ENCODE measurements around the gene APOL3. TPM values are rescaled to one million over a fixed set of nuclear protein-coding genes. Genes with fewer than 3 reads are reported as not detected.
A peak's percentile ranks its signal among the peaks of the same experiment; 100 is the strongest.
"Not testable (repeated sequence)": the region's sequence is repeated elsewhere in the genome, so short reads cannot be mapped to it uniquely, and the experiment has no call there.

Gene APOL3
- total and polyA plus RNA-seq, 12 donors = 8.9 to 123 (median 29.0) TPM

DNA sequence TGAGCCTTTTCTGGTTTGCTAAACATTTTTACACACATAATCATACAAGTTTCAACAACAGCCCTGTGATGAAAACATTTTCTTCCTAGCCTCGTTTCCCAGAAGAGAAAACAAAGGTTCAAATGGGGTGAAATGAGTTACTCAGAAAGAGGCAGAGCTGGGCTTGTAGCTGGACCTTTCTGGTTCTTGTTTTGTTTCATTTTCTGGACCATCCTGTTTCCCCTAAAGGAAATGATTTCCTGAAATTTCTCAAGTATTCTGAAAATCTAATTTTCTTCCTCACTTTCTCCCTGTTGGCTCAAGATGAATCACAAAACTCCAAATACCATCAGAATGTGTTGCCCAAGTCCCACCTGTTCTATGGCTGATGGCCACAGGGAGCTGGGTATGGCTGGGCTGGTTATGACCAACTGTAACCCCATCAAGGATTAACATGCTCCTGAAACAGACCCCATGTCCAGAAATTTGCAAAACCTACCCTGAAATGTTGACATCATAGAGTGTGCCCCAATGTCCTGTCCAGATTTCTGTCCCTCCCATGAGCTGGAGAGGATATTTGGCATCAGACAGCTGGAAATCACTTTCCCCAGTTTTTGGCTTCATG, 47.7 kb upstream of the APOL3 start:
- Histone ChIP-seq H3K9me3 (replicated peaks in 1 of 3) (no peaks in the 10 kb centered on the region), H3K27ac (no peak overlapping the region), H3K4me1 (replicated peaks in 1 of 2) (no peaks in the 10 kb centered on the region), H3K4me3 (no peak overlapping the region), H3K27me3 (no peaks in the 10 kb centered on the region), H3K36me3 (replicated peaks in 1 of 2) (no peaks in the 10 kb centered on the region)
- TF ChIP-seq, protein P1, sequence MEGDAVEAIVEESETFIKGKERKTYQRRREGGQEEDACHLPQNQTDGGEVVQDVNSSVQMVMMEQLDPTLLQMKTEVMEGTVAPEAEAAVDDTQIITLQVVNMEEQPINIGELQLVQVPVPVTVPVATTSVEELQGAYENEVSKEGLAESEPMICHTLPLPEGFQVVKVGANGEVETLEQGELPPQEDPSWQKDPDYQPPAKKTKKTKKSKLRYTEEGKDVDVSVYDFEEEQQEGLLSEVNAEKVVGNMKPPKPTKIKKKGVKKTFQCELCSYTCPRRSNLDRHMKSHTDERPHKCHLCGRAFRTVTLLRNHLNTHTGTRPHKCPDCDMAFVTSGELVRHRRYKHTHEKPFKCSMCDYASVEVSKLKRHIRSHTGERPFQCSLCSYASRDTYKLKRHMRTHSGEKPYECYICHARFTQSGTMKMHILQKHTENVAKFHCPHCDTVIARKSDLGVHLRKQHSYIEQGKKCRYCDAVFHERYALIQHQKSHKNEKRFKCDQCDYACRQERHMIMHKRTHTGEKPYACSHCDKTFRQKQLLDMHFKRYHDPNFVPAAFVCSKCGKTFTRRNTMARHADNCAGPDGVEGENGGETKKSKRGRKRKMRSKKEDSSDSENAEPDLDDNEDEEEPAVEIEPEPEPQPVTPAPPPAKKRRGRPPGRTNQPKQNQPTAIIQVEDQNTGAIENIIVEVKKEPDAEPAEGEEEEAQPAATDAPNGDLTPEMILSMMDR (IDR thresholded peaks at IDR 0.05) = no peak
- TF ChIP-seq POLR2A (IDR thresholded peaks at IDR 0.05) = no peak
- 15 to 27% (median 17%) methylated on average over 1 of the region's 1 CpG for WGBS, 4 donors
- no peak for DNase-seq
- intact Hi-C loops (cut with DNase I) = no loop called here

DNA sequence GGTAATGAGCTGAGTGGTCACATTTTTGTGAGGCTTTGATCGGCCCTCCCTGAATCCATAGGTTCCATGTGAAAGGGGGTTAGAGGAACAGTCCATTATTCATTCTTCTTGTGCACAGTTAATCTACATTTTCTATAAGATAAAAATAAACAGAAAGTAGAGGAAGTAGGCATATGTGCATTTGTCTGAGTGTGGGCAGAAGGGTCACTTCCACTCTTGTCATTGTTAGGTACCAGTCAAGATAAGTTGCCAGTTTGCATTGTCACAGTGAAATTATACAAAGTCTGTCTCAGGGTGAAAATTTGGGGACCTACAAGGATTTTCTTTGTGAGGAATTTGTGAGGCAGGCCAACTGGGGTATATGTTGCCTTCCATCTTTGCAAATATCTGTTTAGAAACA, 45.7 kb upstream of the APOL3 start:
- Histone ChIP-seq H3K4me3 (no peak overlapping the region), H3K27ac (no peak overlapping the region), H3K27me3 (no peaks in the 10 kb centered on the region), H3K36me3 (replicated peaks in 1 of 2) (no peaks in the 10 kb centered on the region), H3K9me3 (replicated peaks in 1 of 3) (no peaks in the 10 kb centered on the region), H3K4me1 (replicated peaks in 1 of 2) (no peaks in the 10 kb centered on the region)
- WGBS, 4 donors = 77 to 87% (median 82%) methylated on average over 1 of the region's 1 CpG
- intact Hi-C loops (cut with DNase I) = no loop called here
- no peak for DNase-seq
- TF ChIP-seq, protein P1 (IDR thresholded peaks at IDR 0.05) = no peak
- no peak for TF ChIP-seq POLR2A (IDR thresholded peaks at IDR 0.05)

DNA sequence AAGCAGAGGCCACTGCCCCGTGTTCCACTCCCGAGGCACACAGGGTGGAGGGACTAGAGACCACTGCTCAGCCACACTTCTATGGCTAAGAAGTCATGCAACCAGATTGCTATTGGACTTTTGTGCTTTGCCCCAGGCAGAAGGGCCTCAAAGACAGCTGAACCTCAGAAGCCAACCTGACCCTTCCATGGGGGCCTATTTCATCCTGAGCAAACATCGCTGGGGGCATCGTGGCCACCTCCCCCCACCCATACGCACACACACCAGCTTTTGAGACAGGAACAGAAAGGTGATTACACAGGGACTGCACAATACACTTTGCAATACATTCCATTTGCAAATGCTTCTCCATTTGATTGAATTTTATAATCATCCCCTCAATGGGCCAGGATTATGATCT, 45.0 kb upstream of the APOL3 start:
- H3K4me3 ChIP-seq; intact Hi-C loops (cut with DNase I); H3K4me1 ChIP-seq (replicated peaks in 1 of 2); H3K36me3 ChIP-seq (replicated peaks in 1 of 2); DNase-seq; H3K27me3 ChIP-seq; H3K9me3 ChIP-seq (replicated peaks in 1 of 3); H3K27ac ChIP-seq: not testable (repeated sequence)
- 73 to 86% (median 76%) methylated on average over 5 of the region's 5 CpGs for WGBS, 4 donors

DNA sequence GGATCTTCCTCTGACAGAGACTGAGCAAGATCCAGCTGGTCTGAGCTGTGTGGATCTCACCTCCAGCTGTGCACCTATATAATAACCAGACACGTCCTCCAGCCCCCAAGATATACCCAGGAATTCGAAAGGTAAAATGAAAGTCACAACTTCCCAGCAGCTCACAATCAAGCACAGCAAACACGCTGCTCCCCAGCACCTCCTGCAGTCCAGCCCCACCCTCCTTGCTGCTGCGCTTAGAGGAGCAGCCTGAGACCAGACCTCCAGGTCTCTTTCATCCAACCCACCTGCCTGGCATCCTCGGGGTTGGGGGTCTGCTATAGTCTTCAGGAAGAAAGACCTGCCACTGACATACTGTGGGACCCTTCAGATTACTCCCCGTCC, 44.1 kb upstream of the APOL3 start:
- no peaks in the 10 kb centered on the region for H3K4me1 ChIP-seq (replicated peaks in 1 of 2)
- no peaks in the 10 kb centered on the region for H3K9me3 ChIP-seq (replicated peaks in 1 of 3)
- no peak for DNase-seq
- WGBS, 4 donors = 68 to 81% (median 74%) methylated on average over 6 of the region's 6 CpGs
- H3K36me3 ChIP-seq (replicated peaks in 1 of 2) = no peaks in the 10 kb centered on the region
- H3K4me3 ChIP-seq = no peak overlapping the region
- TF ChIP-seq POLR2A (IDR thresholded peaks at IDR 0.05) = no peak
- TF ChIP-seq, protein P1 (IDR thresholded peaks at IDR 0.05) = no peak
- H3K27me3 ChIP-seq = no peaks in the 10 kb centered on the region
- intact Hi-C loops (cut with DNase I) = no loop called here
- H3K27ac ChIP-seq = no peak overlapping the region

DNA sequence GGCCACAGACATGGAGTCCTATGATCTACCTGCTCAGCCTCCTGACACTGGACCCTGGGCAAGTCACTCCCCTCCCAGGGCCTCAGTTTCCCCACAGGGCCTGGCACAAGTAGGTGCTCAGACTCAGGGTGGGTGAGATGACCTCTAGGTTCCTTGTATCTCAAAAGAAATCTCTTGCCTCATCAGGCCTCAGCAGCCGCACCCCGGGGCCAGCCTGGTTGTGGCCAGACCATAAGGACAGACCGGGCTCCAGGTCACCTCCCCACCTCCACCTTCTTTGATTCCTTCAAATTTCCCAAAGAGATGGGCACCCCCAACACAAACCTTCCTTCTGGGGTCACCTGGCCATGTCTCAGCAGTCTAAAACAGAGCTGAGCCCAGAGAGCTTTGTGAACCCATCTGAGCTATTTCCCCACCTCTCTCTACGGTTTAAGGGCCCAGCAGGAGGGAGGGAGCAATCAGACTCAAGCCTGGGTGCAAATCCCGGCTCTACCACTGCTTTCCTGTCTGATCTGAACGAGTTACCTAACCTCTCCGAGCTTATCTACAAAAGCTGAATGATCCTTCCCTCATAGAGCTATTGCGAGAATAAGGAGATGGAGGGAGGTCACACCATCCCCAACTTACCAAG, 43.6 kb upstream of the APOL3 start:
- DNase-seq = no peak
- WGBS, 4 donors = 79 to 92% (median 87%) methylated on average over 5 to 8 of the region's 8 CpGs
- no peaks in the 10 kb centered on the region for H3K9me3 ChIP-seq (replicated peaks in 1 of 3)
- no peaks in the 10 kb centered on the region for H3K36me3 ChIP-seq (replicated peaks in 1 of 2)
- no peaks in the 10 kb centered on the region for H3K27me3 ChIP-seq
- no peaks in the 10 kb centered on the region for H3K4me1 ChIP-seq (replicated peaks in 1 of 2)
- no peak for TF ChIP-seq POLR2A (IDR thresholded peaks at IDR 0.05)
- TF ChIP-seq, protein P1 (IDR thresholded peaks at IDR 0.05) = no peak
- intact Hi-C loops (cut with DNase I) = no loop called here
- no peak overlapping the region for H3K27ac ChIP-seq
- no peak overlapping the region for H3K4me3 ChIP-seq

DNA sequence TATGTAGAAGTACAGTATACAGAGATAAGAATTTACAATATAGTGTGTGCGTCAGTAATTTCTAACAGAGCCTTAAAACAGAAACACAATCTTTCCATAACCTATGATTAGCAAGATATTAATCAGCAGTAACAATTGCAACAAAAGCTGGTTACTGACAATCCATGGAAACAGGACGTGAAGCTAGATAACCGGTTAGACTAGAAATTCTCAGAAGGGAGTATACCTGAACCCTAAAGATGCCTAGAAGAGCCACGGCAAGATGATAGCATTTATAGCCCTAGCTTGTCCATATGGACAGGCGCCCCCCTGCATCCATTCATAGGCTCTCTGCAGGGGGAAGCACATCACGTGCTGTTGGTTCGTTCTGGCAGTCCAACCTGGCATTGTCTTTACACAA, 42.9 kb upstream of the APOL3 start:
- H3K27ac ChIP-seq; H3K27me3 ChIP-seq; intact Hi-C loops (cut with DNase I); H3K4me1 ChIP-seq (replicated peaks in 1 of 2); DNase-seq; H3K4me3 ChIP-seq; H3K36me3 ChIP-seq (replicated peaks in 1 of 2); H3K9me3 ChIP-seq (replicated peaks in 1 of 3): not testable (repeated sequence)
- WGBS, 4 donors = 82 to 89% (median 85%) methylated on average over 7 of the region's 7 CpGs

DNA sequence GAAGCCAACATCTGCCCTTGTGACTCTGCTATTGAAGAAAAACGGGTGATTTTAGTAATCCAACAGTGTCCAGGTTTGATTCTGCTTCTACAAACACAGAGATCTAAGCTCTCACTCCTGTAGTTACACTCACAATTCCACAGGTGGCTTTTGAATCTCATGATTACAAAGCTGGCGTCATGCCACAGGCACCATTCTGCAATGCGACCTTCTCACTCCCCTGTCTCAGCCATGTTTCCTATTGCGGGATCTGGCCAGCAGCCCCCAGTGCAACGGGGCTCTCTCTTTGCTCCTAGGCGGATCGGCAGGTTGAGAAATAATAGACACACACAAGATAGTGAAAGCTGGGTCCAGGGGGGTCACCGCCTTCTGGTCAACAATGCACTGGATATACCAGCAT, 42.4 kb upstream of the APOL3 start:
- 33 to 56% (median 49%) methylated on average over 8 of the region's 8 CpGs for WGBS, 4 donors
- H3K4me3 ChIP-seq; H3K4me1 ChIP-seq (replicated peaks in 1 of 2); intact Hi-C loops (cut with DNase I); H3K27me3 ChIP-seq; H3K27ac ChIP-seq; H3K36me3 ChIP-seq (replicated peaks in 1 of 2); H3K9me3 ChIP-seq (replicated peaks in 1 of 3): not testable (repeated sequence)
- DNase-seq = peak in 2 of 7 donors; percentile 13 to 18

Data from adrenal gland (tissue), 12 donors.